ENCODE data around the gene PLIN5. TPM values are rescaled to one million over a fixed set of nuclear protein-coding genes. Genes with fewer than 3 reads are reported as not detected.
A peak's percentile ranks its signal among the peaks of the same experiment; 100 is the strongest.

Gene PLIN5, protein sequence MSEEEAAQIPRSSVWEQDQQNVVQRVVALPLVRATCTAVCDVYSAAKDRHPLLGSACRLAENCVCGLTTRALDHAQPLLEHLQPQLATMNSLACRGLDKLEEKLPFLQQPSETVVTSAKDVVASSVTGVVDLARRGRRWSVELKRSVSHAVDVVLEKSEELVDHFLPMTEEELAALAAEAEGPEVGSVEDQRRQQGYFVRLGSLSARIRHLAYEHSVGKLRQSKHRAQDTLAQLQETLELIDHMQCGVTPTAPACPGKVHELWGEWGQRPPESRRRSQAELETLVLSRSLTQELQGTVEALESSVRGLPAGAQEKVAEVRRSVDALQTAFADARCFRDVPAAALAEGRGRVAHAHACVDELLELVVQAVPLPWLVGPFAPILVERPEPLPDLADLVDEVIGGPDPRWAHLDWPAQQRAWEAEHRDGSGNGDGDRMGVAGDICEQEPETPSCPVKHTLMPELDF
- total RNA-seq: 0.06 TPM in 1 of 2 replicates, not detected in the other

DNA sequence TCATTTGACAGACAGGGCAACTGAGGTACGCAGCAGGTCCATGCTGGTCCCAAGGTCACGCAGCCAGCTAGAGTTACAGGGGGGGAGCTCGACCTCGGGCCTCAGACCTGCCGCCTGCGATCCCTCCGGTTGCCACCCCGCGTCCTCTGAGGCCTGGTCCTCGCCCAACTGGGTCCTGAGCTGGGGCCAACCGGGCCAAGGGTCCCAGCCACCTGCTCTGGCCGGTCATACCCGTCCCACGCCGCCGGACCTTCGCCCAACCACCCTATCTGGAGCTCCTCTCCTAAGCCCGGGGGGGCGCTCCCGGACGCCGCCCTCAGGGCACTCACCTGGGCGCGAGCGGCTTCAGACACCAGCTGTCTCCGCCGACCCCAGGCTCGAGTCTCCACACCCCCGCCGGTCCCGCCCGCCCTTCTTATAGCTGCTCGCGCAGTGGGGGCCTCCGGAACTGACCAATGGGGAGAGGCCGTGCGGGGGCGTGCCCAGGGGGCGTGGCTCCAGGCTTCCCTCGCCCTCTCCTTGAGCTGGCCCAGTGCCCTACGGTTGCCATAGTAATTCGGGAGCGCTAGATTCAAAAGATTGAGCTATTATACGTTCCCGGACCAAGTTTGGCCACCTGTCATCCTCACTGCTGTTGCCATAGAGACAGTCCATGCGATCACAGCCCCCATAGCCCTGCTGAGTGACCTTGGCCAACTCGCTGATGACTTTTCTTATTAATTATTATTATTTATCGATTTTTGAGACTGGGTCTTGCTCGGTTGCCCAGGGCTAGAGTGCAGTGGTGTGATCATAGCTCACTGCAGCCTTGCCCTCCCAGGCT is at the start of gene PLIN5:
PLIN5 (minus strand) TSS at position 389 of the 823 bp plus-strand sequence. CDS start 1,150 bp downstream, outside the sequence.
- peak within 1 kb of the TSS; percentile 45 for H3K4me3 ChIP-seq (ENCODE audit: low read depth, low read length)
- DNase-seq (ENCODE audit: low read depth): no peak
- peak; percentile 11 for TF ChIP-seq CTCF (conservative IDR thresholded peaks at IDR 0.05; ENCODE audit: low read depth, low read length)

DNA sequence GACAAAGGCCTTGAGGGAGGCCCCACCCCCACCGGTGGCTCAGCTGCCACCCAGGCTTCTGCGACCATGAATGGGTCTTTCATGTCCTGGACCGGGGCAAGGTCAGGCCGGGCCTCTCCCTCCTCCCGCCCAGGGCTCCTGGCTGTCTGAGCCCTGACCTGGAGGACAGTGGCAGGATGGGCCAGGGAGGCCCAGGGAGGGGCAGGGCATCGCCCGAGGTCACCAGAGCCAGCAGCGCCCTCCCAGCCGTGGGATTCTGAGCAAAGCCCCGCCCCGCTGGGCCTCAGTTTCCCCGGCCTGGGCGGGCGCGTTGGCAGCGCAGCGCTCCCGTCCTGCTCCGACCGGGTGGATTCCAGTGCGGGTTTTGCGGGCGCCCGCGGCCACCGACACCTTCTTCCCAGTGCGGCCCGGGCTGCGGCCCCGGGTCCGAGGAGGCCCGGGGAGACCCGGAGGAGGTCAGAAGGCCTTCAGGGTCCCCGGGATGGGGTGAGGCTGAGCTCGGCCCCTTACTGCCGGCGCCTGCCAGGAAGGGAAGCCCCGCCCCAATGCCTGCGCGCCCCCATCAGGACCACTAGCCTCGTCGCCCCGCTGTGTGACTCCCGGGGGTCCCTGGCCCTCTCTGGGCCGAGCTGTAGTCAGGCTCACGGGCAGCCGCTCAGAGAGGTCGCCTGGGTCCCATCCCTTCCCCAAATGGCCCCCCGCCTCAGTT is 49.1 kb upstream of the PLIN5 start:
- TF ChIP-seq CTCF (conservative IDR thresholded peaks at IDR 0.05; ENCODE audit: low read depth, low read length): no peak
- DNase-seq (ENCODE audit: low read depth): no peak
- peak overlapping the region; percentile 52 for H3K4me3 ChIP-seq (ENCODE audit: low read depth, low read length)

DNA sequence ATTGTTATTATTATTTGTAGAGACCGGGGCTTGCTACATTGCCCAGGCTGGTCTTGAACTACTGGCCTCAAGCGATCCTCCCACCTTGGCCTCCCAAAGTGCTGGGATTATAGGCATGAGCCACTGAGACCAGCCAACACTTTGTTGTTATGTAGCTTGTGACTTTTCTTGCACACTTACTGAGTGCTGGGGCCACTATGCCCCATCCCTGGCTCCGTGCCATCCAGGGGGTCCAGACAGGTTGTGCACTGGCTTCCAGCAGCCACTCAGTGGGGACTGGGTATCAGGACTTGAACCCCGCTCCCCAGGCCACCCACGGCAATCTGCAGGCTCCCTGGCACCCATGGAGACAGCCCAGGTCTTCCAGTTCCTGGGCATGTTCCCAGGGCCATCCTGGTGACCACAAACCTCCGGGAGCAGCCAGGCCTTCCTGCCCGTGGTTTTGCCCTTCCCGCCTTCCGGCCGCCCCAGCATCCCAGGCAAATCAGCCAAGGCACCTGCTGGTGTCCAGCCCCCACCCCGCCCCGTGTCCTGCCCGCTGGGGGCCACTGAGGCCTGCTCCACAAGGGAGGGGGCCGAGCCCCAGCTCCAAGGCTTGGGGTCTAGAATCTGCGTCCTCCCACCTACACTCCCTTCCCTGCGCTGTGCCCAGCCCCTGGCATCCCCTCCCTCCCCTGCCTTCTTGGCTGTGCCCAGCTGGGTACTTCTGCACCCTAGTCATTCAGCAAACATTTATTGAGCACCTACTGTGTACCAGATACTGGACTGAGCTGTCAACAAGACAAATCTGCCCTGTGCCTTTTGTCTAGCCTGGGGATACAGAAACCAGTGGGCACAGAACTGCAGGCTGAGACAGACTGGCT is 48.2 kb upstream of the PLIN5 start:
- no peak for DNase-seq (ENCODE audit: low read depth)
- no peak for TF ChIP-seq CTCF (conservative IDR thresholded peaks at IDR 0.05; ENCODE audit: low read depth, low read length)
- H3K4me3 ChIP-seq (ENCODE audit: low read depth, low read length): no peak overlapping the region

- no peak for TF ChIP-seq CTCF (conservative IDR thresholded peaks at IDR 0.05; ENCODE audit: low read depth, low read length)
- H3K4me3 ChIP-seq (ENCODE audit: low read depth, low read length): no peak overlapping the region
- DNase-seq (ENCODE audit: low read depth): no peak
Observed at GRCh38 chr19:4581666-4582553, 46.9 kb upstream of the PLIN5 start.

GRCh38 chr19:4580961-4581665 is 46.1 kb upstream of the PLIN5 start:
- peak overlapping the region; percentile 19 for H3K4me3 ChIP-seq (ENCODE audit: low read depth, low read length)
- TF ChIP-seq CTCF (conservative IDR thresholded peaks at IDR 0.05; ENCODE audit: low read depth, low read length): no peak
- DNase-seq (ENCODE audit: low read depth): no peak
